ENCODE data around the gene RGS3. TPM values are rescaled to one million over a fixed set of nuclear protein-coding genes. Genes with fewer than 3 reads are reported as not detected.

Gene RGS3
- total RNA-seq, 1 donor from 2014 or later, result 26.3 TPM

DNA sequence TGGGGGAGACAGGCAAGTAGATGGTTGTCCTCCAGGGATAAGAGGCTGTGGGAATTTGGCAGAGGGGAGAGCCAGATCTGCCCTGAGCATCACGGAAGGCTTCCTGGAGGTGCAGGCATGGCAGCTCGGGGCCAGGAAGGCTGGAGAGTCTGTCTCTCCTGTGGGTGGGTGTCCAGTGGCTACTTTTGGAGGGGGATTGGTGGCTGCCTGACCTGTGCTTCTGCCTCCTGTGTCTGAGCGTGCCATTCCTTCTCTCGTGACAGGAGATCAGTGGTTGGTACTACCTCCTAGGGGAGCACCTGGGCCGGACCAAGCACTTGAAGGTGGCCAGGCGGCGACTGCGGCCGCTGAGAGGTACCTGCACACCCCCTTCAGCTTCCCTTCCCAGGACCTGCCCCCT is 33.5 kb downstream of the RGS3 start:
- no peak overlapping the region for H3K27ac Mint-ChIP-seq
- H3K27me3 Mint-ChIP-seq (ENCODE audit: low read depth), result no peaks in the 10 kb centered on the region
- H3K4me1 Mint-ChIP-seq, result peaks cover 23% of the 10 kb centered on the region
- TF ChIP-seq, protein P1, sequence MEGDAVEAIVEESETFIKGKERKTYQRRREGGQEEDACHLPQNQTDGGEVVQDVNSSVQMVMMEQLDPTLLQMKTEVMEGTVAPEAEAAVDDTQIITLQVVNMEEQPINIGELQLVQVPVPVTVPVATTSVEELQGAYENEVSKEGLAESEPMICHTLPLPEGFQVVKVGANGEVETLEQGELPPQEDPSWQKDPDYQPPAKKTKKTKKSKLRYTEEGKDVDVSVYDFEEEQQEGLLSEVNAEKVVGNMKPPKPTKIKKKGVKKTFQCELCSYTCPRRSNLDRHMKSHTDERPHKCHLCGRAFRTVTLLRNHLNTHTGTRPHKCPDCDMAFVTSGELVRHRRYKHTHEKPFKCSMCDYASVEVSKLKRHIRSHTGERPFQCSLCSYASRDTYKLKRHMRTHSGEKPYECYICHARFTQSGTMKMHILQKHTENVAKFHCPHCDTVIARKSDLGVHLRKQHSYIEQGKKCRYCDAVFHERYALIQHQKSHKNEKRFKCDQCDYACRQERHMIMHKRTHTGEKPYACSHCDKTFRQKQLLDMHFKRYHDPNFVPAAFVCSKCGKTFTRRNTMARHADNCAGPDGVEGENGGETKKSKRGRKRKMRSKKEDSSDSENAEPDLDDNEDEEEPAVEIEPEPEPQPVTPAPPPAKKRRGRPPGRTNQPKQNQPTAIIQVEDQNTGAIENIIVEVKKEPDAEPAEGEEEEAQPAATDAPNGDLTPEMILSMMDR (IDR thresholded peaks at IDR 0.05; ENCODE audit: unreplicated experiment), result no peak
- H3K36me3 Mint-ChIP-seq, result peaks cover 3% of the 10 kb centered on the region
- H3K9me3 Mint-ChIP-seq, result no peaks in the 10 kb centered on the region
- no peak for DNase-seq (ENCODE audit: low spot score in 2 of 2, unreplicated experiment in 2 of 2)
- no peak overlapping the region for H3K4me3 Mint-ChIP-seq

DNA sequence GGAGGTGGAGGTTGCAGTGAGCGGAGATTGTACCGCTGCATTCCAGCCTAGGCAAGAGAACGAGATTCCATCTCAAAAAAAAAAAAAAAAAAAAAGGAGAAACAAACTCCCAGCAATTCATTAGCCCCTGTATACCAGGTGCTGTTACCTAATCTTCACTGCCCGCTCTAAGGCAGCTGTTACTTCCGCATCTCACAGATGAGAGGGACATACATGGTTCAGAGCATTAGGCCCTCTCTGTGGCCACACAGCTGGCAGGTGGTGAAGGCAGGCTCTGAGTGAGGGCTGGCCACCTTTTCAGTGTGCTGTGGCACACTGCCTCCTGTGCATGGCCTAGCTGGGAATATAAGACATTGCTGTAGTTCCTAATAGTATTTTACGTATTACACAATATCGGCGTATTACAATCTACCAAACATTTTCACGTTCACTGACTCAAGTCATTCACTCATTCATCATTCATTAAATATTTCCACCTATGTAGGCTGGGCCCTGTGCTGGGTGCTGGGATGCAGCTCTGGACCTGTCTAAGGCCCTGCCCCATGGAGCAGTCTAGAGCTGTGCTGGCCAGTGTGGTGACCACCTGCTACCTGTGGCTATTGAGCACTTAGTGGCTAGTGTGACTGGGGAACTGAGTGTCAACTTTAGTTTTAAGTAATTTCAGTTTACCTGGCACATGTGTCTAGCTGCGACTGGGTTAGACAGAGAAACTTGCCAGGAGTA is 35.8 kb downstream of the RGS3 start:
- peaks cover 3% of the 10 kb centered on the region for H3K36me3 Mint-ChIP-seq
- H3K27ac Mint-ChIP-seq, result no peak overlapping the region
- no peak for DNase-seq (ENCODE audit: low spot score in 2 of 2, unreplicated experiment in 2 of 2)
- H3K9me3 Mint-ChIP-seq, result no peaks in the 10 kb centered on the region
- H3K27me3 Mint-ChIP-seq (ENCODE audit: low read depth), result no peaks in the 10 kb centered on the region
- no peak overlapping the region for H3K4me3 Mint-ChIP-seq
- TF ChIP-seq, protein P1 (IDR thresholded peaks at IDR 0.05; ENCODE audit: unreplicated experiment), result no peak
- H3K4me1 Mint-ChIP-seq, result peaks cover 12% of the 10 kb centered on the region

DNA sequence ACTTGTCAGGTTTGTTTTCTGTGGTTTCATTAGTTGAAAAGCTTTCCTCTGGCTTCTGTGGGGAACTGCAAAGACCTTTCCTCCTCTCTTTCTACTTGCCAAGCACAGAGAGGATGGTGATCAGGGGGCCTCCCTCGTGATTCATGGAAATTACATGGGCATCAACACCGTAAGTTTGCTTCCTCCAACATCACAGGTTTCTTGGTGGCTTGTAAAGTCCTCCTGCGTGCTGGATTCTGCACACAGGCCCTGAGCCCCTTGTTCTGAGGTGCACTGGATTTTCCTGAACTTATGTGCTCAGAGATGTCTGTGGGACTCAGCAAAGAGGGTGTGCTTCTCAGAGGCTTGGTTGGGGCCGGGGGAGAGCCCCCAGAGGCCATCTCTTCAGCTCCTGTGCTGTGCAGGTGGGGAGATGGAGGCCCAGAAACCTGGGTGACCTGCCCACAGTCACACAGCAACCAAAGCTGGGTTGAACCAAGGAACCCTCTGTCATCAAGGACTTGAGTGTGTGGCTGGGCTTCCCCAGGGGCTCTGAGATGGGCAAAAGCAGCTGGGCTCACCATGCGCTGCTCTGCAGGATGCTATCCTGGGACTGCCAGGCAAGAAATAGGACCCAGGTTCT is 36.5 kb downstream of the RGS3 start:
- Mint-ChIP-seq H3K4me3 (no peak overlapping the region), H3K27me3 (ENCODE audit: low read depth) (no peaks in the 10 kb centered on the region), H3K27ac (no peak overlapping the region), H3K36me3 (peaks cover 3% of the 10 kb centered on the region), H3K9me3 (no peaks in the 10 kb centered on the region), H3K4me1 (peaks cover 12% of the 10 kb centered on the region)
- DNase-seq (ENCODE audit: low spot score in 2 of 2, unreplicated experiment in 2 of 2), result no peak
- TF ChIP-seq, protein P1 (IDR thresholded peaks at IDR 0.05; ENCODE audit: unreplicated experiment), result no peak

DNA sequence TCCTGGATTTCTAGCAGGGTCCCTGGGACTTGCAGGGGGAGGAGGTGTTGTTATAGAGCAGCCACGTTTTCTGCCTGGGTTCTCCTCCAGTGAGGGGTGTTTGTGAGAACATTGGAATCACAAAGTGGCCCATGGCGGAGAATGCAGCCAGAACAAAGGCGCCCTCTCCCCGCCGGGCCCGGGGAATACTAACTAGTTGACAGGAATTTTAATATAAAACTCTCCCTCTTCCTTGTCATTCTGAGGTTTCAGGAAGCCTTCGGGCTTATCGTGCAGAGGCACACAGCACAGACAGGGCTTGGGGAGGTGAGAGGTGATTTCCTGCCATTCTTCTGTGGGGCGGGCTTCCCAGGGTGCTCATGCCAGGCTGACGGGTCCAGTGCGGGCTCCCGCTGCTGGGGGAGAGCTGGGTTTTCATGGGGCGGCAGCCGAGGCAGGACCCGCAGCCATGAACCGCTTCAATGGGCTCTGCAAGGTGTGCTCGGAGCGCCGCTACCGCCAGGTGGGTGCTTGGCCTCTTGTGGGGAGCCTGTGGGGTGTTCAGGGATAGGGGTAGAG is 37.7 kb downstream of the RGS3 start:
- Mint-ChIP-seq H3K4me3 (no peak overlapping the region), H3K27ac (peak overlapping the region; percentile 69), H3K4me1 (peaks cover 12% of the 10 kb centered on the region)

DNA sequence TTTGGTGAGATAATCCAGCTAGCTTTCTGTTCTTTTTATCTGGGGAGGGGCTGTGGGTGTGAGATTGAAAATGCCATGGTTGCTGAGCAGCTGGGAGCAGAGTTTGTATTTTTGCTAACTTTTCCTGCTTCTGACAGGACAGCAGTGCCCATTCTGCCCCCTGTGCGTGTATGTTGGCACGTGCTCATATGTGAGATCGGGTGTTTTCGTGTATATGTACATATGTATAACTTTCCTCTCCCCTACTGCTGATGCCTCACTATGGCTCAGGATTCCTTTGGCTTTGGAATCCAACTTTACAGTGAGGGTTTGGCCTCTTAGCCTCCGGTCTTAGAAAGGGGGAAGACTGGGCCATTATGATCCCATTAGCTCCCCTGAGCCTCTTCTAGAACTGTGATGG is 38.3 kb downstream of the RGS3 start:
- Mint-ChIP-seq H3K4me1 (peaks cover 12% of the 10 kb centered on the region), H3K36me3 (peaks cover 3% of the 10 kb centered on the region), H3K27ac (peak overlapping the region; percentile 69), H3K9me3 (no peaks in the 10 kb centered on the region), H3K4me3 (no peak overlapping the region), H3K27me3 (ENCODE audit: low read depth) (no peaks in the 10 kb centered on the region)
- DNase-seq (ENCODE audit: low spot score in 2 of 2, unreplicated experiment in 2 of 2), result no peak
- TF ChIP-seq, protein P1 (IDR thresholded peaks at IDR 0.05; ENCODE audit: unreplicated experiment), result no peak

More for the DNA sequence above, 37.7 kb downstream of the RGS3 start:
- TF ChIP-seq, protein P1 (IDR thresholded peaks at IDR 0.05; ENCODE audit: unreplicated experiment), result no peak
- no peaks in the 10 kb centered on the region for H3K9me3 Mint-ChIP-seq
- no peak for DNase-seq (ENCODE audit: low spot score in 2 of 2, unreplicated experiment in 2 of 2)
- peaks cover 3% of the 10 kb centered on the region for H3K36me3 Mint-ChIP-seq
- H3K27me3 Mint-ChIP-seq (ENCODE audit: low read depth), result no peaks in the 10 kb centered on the region
